Smooth muscle cell (in vitro differentiated cells): Measurements from ENCODE around the gene CWC15. TPM values are rescaled to one million over a fixed set of nuclear protein-coding genes. Genes with fewer than 3 reads are reported as not detected.

Experiments used
- DNase-seq: peaks from one replicate; lab custom pipeline; 2025; ENCODE audit not compliant: unreplicated experiment; lab: John Stamatoyannopoulos, UW
- H2AFZ ChIP-seq: fragments of 200-600 bp; sonication (generic); 2 replicates; pipeline ENCODE4 v1.6.0; 2016; ENCODE audit warnings: antibody characterized with exemption, low read depth, mild to moderate bottlenecking
- H3F3A ChIP-seq: fragments of 200-600 bp; sonication (generic); 2 replicates; pipeline ENCODE4 v1.6.0; 2017; ENCODE audit warnings: antibody characterized with exemption, low read depth
- H3K27ac ChIP-seq: fragments of 200-600 bp; sonication (generic); 2 replicates; pipeline ENCODE4 v1.5.1; 2016; ENCODE audit warnings: low read depth, mild to moderate bottlenecking
- H3K27me3 ChIP-seq: fragments of 200-600 bp; sonication (generic); 2 replicates; pipeline ENCODE4 v1.6.1; 2016; ENCODE audit warnings: low read depth, mild to moderate bottlenecking
- H3K36me3 ChIP-seq: fragments of 200-600 bp; sonication (generic); 2 replicates; pipeline ENCODE4 v1.5.1; 2016; ENCODE audit warnings: low read depth
- H3K4me1 ChIP-seq: fragments of 200-600 bp; sonication (generic); 2 replicates; pipeline ENCODE4 v1.5.1; 2016; ENCODE audit warnings: low read depth
- H3K4me2 ChIP-seq: fragments of 200-600 bp; sonication (generic); 2 replicates; pipeline ENCODE4 v1.6.0; 2016; ENCODE audit warnings: mild to moderate bottlenecking
- H3K4me3 ChIP-seq: fragments of 200-600 bp; sonication (generic); 2 replicates; pipeline ENCODE4 v1.5.1; 2016; ENCODE audit warnings: mild to moderate bottlenecking
- H3K79me2 ChIP-seq: fragments of 200-600 bp; sonication (generic); 2 replicates; pipeline ENCODE4 v1.6.0; 2016; ENCODE audit warnings: low read depth, mild to moderate bottlenecking
- H3K9ac ChIP-seq: fragments of 200-600 bp; sonication (generic); 2 replicates; pipeline ENCODE4 v1.6.0; 2016; ENCODE audit warnings: low read depth
- H3K9me3 ChIP-seq: fragments of 200-600 bp; sonication (generic); replicated peaks from 2 replicates; pipeline ENCODE4 v1.5.1; 2016; ENCODE audit warnings: low read depth
- H4K20me1 ChIP-seq: fragments of 200-600 bp; sonication (generic); 2 replicates; pipeline ENCODE4 v1.6.0; 2016; ENCODE audit warnings: low read depth
- WGBS: methylation state at CpG from one replicate; pipeline ENCODE4 v1.1.7; 2016; ENCODE audit warnings: low lambda C conversion rate; 5-methylcytosine and 5-hydroxymethylcytosine counted together
- polyA plus RNA-seq: library from polyadenylated mRNA; unstranded; fragments of >200 nt; fragmentation: Nextera tagmentation; extraction: Ambion mirVana; gene quantifications from 2 replicates; pipeline ENCODE4 v1.2.1, GENCODE V29; 2016
- total RNA-seq: library from RNA; depleted of rRNA; stranded (reverse); fragments of >200 nt; gene quantifications from 2 replicates; pipeline ENCODE4 v1.2.3, GENCODE V29; 2014
- TF ChIP-seq, protein P1 (sequence below): fragments of 200-600 bp; sonication (generic); IDR thresholded peaks from 2 replicates; pipeline ENCODE4 v1.5.1; 2017; ENCODE audit warnings: borderline replicate concordance, mild to moderate bottlenecking, antibody characterized with exemption; ENCODE audit not compliant: insufficient read depth, poor library complexity, severe bottlenecking

The CWC15 gene
- total and polyA plus RNA-seq, 2 experiments from 2014 or later = 70.0 to 80.7 TPM

DNA sequence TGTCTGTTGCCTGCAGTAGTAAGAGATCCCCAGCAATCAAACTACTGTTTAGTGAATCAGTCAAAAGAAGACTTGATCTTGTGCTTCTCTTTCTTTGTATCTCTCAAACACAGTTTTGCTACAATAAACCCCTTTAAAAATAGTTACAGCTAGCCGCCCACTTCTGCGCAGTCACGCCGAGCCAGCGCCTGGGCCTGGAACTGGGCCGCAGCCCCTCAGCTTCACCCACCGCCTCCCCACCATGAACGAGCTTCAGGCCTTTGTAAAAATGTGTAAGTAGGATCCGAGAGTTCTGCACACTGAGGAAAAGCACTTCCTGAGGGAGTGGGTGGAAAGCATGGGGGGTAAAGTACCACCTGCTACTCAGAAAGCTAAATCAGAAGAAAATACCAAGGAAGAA lies 60.5 kb downstream of the CWC15 start:
- no peaks in the 10 kb centered on the region for H3K79me2 ChIP-seq
- H3K36me3 ChIP-seq = no peaks in the 10 kb centered on the region
- no peaks in the 10 kb centered on the region for H3K27me3 ChIP-seq
- no peaks in the 10 kb centered on the region for H3K9me3 ChIP-seq
- H3K4me1 ChIP-seq = peaks cover 4% of the 10 kb centered on the region
- 96% methylated on average over 9 of the region's 9 CpGs for WGBS
- H3K27ac ChIP-seq = no peak overlapping the region
- no peaks in the 10 kb centered on the region for H4K20me1 ChIP-seq
- TF ChIP-seq, protein P1, sequence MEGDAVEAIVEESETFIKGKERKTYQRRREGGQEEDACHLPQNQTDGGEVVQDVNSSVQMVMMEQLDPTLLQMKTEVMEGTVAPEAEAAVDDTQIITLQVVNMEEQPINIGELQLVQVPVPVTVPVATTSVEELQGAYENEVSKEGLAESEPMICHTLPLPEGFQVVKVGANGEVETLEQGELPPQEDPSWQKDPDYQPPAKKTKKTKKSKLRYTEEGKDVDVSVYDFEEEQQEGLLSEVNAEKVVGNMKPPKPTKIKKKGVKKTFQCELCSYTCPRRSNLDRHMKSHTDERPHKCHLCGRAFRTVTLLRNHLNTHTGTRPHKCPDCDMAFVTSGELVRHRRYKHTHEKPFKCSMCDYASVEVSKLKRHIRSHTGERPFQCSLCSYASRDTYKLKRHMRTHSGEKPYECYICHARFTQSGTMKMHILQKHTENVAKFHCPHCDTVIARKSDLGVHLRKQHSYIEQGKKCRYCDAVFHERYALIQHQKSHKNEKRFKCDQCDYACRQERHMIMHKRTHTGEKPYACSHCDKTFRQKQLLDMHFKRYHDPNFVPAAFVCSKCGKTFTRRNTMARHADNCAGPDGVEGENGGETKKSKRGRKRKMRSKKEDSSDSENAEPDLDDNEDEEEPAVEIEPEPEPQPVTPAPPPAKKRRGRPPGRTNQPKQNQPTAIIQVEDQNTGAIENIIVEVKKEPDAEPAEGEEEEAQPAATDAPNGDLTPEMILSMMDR = no peak
- no peak overlapping the region for H3K4me2 ChIP-seq
- no peak for DNase-seq
- H2AFZ ChIP-seq = no peak overlapping the region
- no peak overlapping the region for H3K9ac ChIP-seq
- peaks cover 13% of the 10 kb centered on the region for H3F3A ChIP-seq
- no peak overlapping the region for H3K4me3 ChIP-seq

Other genes with a start within 250 kb of the CWC15 start
- gene AMOTL1, start 205.2 kb downstream of the CWC15 start, total RNA-seq = 61.0 and 63.5 TPM in 2 replicates
- gene AMOTL1, start 205.2 kb downstream of the CWC15 start, polyA plus RNA-seq = 23.4 and 23.8 TPM in 2 replicates
- gene KDM4D, start 153 bp upstream of the CWC15 start, total RNA-seq = 0.63 and 0.94 TPM in 2 replicates
- 0.54 and 1.4 TPM in 2 replicates for gene KDM4D, start 153 bp upstream of the CWC15 start, polyA plus RNA-seq
- not detected in 2 replicates for gene KDM4E, start 51.7 kb upstream of the CWC15 start, total RNA-seq
- not detected in 2 replicates for gene KDM4E, start 51.7 kb upstream of the CWC15 start, polyA plus RNA-seq
- not detected in 2 replicates for gene KDM4F, start 75.9 kb upstream of the CWC15 start, total RNA-seq
- not detected in 2 replicates for gene KDM4F, start 75.9 kb upstream of the CWC15 start, polyA plus RNA-seq
- 39.9 and 43.5 TPM in 2 replicates for gene SRSF8, start 93.4 kb upstream of the CWC15 start, total RNA-seq
- 40.5 and 50.6 TPM in 2 replicates for gene SRSF8, start 93.4 kb upstream of the CWC15 start, polyA plus RNA-seq
- 124 and 125 TPM in 2 replicates for gene ENDOD1, start 116.3 kb upstream of the CWC15 start, total RNA-seq
- 44.8 and 46.7 TPM in 2 replicates for gene ENDOD1, start 116.3 kb upstream of the CWC15 start, polyA plus RNA-seq